LNCAP (cell line): ENCODE measurements around the gene HPDL.

Experiments used
- CTCF ChIP-seq: fragments of 450-650 bp; IDR thresholded peaks from 2 replicates; pipeline ENCODE4 v1.5.1; 2017; ENCODE audit warnings: mild to moderate bottlenecking

Gene HPDL

GRCh38 chr1:45302505-45303150 lies 24.1 kb upstream of the HPDL start:
- TF ChIP-seq CTCF, result no peak

- peak; percentile 79 for TF ChIP-seq CTCF
Observed at GRCh38 chr1:45303520-45304310, 23.0 kb upstream of the HPDL start.

GRCh38 chr1:45304311-45305081 lies 22.2 kb upstream of the HPDL start:
- peak; percentile 8; the same call in 1 of the 2 replicates for TF ChIP-seq CTCF

- TF ChIP-seq CTCF, result no peak
Observed at GRCh38 chr1:45305231-45305630, 21.5 kb upstream of the HPDL start.

GRCh38 chr1:45306319-45306718 lies 20.4 kb upstream of the HPDL start:
- TF ChIP-seq CTCF, result no peak

GRCh38 chr1:45306905-45307304 lies 19.8 kb upstream of the HPDL start:
- TF ChIP-seq CTCF, result no peak

GRCh38 chr1:45314266-45314665 lies 12.4 kb upstream of the HPDL start:
- TF ChIP-seq CTCF, result no peak
